ENCODE measurements around the gene FADS6. TPM values are rescaled to one million over a fixed set of nuclear protein-coding genes. Genes with fewer than 3 reads are reported as not detected.

FADS6 gene
- total and polyA plus RNA-seq, 2 of the 13 experiments (the other 11 are each of a cell fraction or from before 2014, with no cell fraction given): 0.11 TPM

- TF ChIP-seq ZNF280D (CRISPR knock-in tag; IDR thresholded peaks at IDR 0.05): peak; percentile 8; the same call in 1 of the 2 replicates
- no peak for TF ChIP-seq EZH2 (conservative IDR thresholded peaks at IDR 0.05; ENCODE audit: low read depth, low read length)
- peak; percentile 70 for TF ChIP-seq SRF (IDR thresholded peaks at IDR 0.05; ENCODE audit: low read depth, low read length)
- TF ChIP-seq TFE3 (CRISPR knock-in tag; IDR thresholded peaks at IDR 0.05): peak; percentile 79
- peak; percentile 37 for TF ChIP-seq ISL2 (CRISPR knock-in tag; IDR thresholded peaks at IDR 0.05)
- TF ChIP-seq HES4 (CRISPR knock-in tag; IDR thresholded peaks at IDR 0.05; ENCODE audit: borderline replicate concordance): peak; percentile 28; the same call in 1 of the 2 replicates
- TF ChIP-seq ZBTB49 (CRISPR knock-in tag; IDR thresholded peaks at IDR 0.05; ENCODE audit: borderline replicate concordance): no peak
- peak; percentile 79; the same call in 1 of the 2 replicates for TF ChIP-seq ZNF709 (CRISPR knock-in tag; IDR thresholded peaks at IDR 0.05)
- no peak for TF ChIP-seq RFX3 (CRISPR knock-in tag; IDR thresholded peaks at IDR 0.05)
- peak; percentile 70 for TF ChIP-seq YY1 (IDR thresholded peaks at IDR 0.05; ENCODE audit: insufficient read depth, insufficient replicate concordance, low read depth, low read length)
- TF ChIP-seq HHEX (CRISPR knock-in tag; IDR thresholded peaks at IDR 0.05): 0 out of 2 replicates have a peak, but pooled peaks have one; percentile 29
- no peak for TF ChIP-seq ZNF329 (CRISPR knock-in tag; IDR thresholded peaks at IDR 0.05; ENCODE audit: low read depth)
- TF ChIP-seq ELF3 (CRISPR knock-in tag; IDR thresholded peaks at IDR 0.05): peak; percentile 88
- TF ChIP-seq CSRNP2 (CRISPR knock-in tag; conservative IDR thresholded peaks at IDR 0.05; ENCODE audit: low read depth): no peak
- no peak for TF ChIP-seq MAFK (conservative IDR thresholded peaks at IDR 0.05 in 1 of 2, IDR thresholded peaks at IDR 0.05 in 1 of 2; ENCODE audit: low read length in 2 of 2)
- TF ChIP-seq THAP7 (CRISPR knock-in tag; IDR thresholded peaks at IDR 0.05): peak; percentile 38; the same call in 1 of the 2 replicates
- TF ChIP-seq SMAD9 (CRISPR knock-in tag; IDR thresholded peaks at IDR 0.05): no peak
- TF ChIP-seq ZNF446 (CRISPR knock-in tag; IDR thresholded peaks at IDR 0.05): no peak
- peak; percentile 76 for TF ChIP-seq XRCC5 (optimal IDR thresholded peaks at IDR 0.05; ENCODE audit: low read length)
- TF ChIP-seq BHLHE40 (IDR thresholded peaks at IDR 0.05; ENCODE audit: low read length): no peak; the same call in 1 of the 2 replicates
Observed at GRCh38 chr17:74873037-74873873, 20.2 kb downstream of the FADS6 start (continued).
